Esophagus muscularis mucosa (tissue), 3 donors: ENCODE measurements around the gene SIK1.
"Not testable (repeated sequence)": the region's sequence is repeated elsewhere in the genome, so short reads cannot be mapped to it uniquely, and the experiment has no call there.

Experiments
- EP300 ChIP-seq: sonication (generic); formaldehyde crosslinking; IDR thresholded peaks from one replicate; pipeline ENCODE4 v1.6.1; 2017; ENCODE audit warnings: antibody characterized with exemption
- TF ChIP-seq, protein P1 (sequence below), 3 experiments: fragments of 200-600 bp in 2 of 3; fragments of 450-650 bp in 1 of 3; sonication (generic) in 2 of 3; IDR thresholded peaks; one replicate each; pipeline ENCODE4 v1.5.1; 2017 to 2019; ENCODE audit warnings: antibody characterized with exemption in 3 of 3, mild to moderate bottlenecking in 2 of 3, moderate library complexity in 1 of 3

DNA sequence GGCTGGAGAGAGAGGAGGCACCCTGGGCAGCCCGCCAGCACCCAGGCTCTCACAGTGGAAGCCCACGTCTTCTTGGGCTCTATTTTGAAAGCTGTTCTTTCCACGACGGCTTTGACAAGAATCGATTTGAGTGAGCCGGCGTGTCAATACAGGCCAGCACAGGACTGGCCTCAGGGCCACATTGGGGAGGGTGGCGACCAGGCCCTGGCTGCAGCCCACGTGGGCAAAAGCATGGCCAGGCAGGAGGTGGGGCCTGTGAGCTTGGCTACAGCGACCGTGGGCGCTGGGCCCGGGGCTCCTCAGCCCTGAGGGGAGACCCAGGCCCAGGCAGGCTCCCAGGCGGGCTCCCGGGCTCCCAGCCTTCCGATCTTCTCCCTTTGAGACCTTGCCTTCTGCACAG is 23.4 kb upstream of the SIK1 start:
- TF ChIP-seq, protein P1, sequence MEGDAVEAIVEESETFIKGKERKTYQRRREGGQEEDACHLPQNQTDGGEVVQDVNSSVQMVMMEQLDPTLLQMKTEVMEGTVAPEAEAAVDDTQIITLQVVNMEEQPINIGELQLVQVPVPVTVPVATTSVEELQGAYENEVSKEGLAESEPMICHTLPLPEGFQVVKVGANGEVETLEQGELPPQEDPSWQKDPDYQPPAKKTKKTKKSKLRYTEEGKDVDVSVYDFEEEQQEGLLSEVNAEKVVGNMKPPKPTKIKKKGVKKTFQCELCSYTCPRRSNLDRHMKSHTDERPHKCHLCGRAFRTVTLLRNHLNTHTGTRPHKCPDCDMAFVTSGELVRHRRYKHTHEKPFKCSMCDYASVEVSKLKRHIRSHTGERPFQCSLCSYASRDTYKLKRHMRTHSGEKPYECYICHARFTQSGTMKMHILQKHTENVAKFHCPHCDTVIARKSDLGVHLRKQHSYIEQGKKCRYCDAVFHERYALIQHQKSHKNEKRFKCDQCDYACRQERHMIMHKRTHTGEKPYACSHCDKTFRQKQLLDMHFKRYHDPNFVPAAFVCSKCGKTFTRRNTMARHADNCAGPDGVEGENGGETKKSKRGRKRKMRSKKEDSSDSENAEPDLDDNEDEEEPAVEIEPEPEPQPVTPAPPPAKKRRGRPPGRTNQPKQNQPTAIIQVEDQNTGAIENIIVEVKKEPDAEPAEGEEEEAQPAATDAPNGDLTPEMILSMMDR (IDR thresholded peaks at IDR 0.05), result not testable (repeated sequence)
- not testable (repeated sequence) for TF ChIP-seq EP300
